ENCODE data around the gene ISYNA1.

Gene ISYNA1

DNA sequence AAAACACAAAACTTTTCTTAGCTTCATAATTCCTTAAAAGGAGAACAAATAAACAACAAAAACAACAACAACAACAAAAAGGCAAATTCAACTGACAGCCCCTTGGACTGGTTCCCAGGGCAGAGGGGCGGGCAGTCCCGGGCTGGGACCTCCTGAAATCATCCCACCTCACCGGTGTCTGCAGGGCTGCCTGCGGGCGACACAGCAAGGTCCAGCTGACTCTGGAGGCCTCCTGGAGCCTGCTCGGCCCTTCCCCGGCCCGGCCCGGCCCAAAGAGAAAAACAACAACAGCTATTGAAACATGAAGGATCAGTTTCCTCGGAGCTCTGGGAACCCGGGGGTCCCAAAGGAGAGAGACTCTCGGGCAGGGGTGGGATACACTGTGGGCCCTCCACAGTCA lies 5.0 kb upstream of the ISYNA1 start:
- no peak for DNase-seq

GRCh38 chr19:18441804-18442788 lies 4.2 kb upstream of the ISYNA1 start:
- DNase-seq = no peak

GRCh38 chr19:18440936-18441803 lies 3.2 kb upstream of the ISYNA1 start:
- no peak for DNase-seq

DNA sequence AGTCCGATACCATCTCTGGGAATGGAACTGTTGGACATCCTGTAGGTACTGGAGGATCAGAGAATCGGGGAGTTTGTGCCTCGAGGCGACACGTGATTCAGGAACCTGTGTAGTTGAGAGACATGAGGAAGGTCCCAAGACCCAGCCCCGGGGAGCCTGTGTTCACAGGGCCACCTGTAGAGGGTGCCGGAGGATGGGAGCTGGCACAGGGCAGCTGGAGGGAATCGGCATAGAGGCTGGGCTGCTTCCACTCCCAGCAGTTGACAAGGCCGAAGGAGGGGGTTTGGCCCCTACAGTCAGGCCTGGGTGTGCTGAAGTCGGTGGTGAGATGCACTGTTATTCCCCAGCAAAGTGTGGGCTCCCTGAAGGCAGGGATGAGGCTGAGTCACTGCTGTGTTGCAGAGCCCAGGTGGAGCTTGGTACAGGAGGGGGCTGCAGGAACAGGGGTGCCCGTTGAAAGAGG lies 2.5 kb upstream of the ISYNA1 start:
- peak; percentile 46 for DNase-seq

DNA sequence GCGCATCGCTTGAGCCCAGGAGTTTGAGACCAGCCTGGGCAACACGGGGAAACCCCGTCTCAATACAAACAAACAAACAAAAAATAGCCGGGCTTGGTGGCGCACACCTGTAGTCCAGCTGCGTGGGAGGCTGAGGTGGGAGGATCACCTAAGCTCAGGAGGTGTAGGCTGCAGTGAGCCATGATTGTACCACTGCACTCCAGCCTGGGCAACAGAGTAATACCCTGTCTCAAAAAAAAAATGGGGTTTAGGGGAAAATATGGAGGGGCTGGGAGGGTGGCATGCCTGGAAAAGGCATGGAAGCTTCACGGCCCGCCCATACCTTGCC lies 1.9 kb upstream of the ISYNA1 start:
- no peak for DNase-seq

- no peak for DNase-seq
Observed at GRCh38 chr19:18439025-18439909, 1.3 kb upstream of the ISYNA1 start.

- no peak for DNase-seq
Observed at GRCh38 chr19:18438331-18439024, 545 bp upstream of the ISYNA1 start.

DNA sequence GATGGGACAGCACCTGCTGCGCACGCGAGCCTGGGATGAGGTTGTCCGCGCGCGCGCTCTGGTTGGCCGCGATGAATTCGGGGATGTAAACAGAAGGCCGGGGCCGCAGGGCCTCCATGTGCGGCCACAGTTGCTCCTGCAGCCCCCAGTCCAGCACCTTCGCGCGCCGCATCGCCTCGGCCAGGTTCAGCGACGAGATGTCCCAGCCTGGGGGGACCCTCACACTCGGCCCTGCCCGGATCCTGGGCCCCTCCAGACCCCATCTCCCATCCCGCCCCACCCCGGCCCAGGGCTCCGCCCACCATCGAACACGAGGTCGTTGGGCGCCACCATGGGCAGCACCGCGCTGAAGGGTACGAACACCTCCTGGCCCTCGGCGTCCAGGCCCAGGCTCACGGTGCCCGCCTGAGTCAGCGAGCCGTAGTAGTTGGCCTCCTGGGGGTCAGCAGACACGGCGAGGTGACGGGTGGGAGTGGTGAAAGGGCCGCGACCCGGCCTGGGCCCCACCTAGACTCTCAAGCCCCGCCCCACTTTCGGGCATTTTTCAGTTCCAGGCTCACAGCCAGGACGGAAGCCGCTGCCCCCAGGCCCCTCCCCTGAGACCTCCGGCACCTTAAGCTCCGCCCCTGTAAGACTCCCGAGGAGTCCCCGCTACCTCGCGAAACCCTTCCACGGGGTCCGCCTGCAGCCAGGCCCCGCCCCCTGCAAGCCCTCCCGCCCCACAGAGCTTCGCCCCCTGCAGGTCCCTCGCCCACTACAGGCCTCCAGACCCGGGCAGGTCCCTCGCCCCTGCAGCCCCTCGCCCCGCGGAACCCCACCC lies 1.1 kb downstream of the ISYNA1 start:
- peak; percentile 81 for DNase-seq

- no peak for DNase-seq
Observed at GRCh38 chr19:18435842-18436670, 1.9 kb downstream of the ISYNA1 start.

GRCh38 chr19:18435178-18435841 lies 2.6 kb downstream of the ISYNA1 start:
- DNase-seq = no peak

GRCh38 chr19:18434411-18435175 lies 3.3 kb downstream of the ISYNA1 start:
- DNase-seq = no peak

DNA sequence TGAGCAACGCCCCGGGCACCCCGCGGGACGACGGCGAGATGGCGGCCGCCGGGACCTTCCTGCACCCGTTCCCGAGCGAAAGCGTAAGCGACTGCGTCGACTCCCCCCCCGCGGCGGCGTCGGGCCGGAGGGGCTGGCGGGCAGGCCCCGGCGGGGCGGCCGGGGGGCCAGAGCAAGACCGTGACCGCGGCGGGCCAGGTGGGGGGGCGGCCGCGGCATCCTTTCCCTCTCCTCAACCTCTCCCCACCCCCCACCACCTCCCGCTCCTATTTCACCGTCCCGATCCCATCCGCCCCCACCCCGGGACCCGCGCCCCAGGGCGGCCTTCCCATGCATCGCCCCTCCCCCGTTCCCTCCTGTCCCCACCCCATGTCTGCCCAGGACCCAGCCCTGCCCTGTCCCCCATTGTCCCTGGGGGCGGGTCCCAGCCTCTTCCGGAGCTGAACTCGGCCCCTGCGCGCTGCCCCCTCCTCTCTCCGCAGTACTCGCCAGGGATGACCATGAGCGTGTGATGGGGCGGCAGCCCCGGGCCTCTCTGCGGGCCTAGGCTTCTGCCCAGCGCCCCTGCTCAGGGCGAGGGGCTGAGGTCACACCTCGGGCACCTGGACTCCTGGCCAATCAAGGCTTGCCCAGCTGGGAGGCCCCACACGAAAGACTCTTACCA lies 4.1 kb downstream of the ISYNA1 start:
- no peak for DNase-seq

DNA sequence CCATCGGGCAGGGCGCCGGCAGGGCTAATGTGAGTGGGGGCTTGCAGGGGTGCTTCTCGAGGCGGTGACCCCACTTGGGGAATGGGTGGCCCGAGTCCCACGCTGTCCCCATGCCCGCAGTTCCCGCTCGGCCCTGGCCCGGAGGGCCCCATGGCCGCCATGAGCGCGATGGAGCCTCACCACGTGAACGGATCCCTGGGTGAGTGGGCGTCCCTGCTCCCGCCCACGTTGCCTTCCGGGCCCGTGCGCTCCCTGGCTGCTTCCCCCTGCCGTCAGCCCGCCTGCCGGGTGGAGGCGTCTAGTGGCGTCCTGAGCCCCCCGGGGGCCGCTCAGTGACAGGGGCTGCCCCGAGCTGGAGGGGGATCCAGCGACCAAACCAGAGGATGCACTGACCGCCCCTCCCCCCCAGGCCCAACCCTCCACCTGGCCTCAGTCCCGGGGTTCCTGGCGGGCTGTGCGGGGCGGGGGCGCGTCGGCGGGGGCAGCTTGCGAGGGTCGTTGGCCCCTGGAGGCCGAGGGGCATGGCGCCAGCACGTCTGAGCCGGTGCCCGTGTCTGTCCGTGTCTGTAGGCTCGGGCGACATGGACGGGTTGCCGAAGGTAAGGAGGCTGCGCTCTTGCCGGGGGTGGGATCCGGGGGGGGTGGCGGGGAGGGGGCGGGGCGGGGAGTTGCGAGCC lies 4.8 kb downstream of the ISYNA1 start:
- DNase-seq = no peak

- DNase-seq = no peak
Observed at GRCh38 chr19:18432275-18433014, 5.5 kb downstream of the ISYNA1 start.

DNA sequence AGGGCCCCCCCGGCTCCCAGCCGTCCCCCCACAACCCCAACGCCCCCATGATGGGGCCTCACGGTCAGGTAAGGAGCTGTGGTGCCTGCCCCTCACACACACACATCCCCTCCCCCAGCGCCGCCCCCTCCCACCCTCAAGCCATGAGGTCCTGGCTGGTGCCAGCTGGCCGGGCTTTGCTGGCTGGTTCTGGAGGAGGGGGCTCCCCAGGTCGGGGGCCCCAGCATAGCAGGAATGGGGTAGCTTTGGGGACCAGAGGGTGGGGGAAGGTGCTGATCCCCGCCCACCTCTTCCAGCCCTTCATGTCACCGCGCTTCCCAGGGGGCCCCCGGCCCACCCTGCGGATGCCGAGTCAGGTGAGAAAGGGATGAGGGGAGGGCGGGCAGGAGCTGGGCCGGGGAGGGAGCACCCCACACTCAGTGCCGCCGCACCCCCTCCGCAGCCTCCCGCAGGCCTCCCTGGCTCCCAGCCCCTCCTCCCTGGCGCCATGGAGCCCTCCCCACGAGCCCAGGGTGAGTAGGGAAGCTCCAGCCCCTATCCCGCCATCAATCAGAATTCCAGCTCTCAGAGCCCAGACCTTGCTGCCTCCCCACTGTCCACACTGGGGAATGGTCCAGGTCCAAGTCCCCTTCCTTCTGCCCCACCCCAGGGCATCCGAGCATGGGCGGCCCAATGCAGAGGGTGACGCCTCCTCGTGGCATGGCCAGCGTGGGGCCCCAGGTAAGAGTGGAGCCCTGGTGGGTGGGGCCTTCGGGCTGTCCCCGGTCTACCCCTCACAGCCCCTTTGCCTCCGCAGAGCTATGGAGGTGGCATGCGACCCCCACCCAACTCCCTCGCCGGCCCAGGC lies 6.4 kb downstream of the ISYNA1 start:
- no peak for DNase-seq

All from activated CD4-positive, alpha-beta T cell treated with anti-CD3 and anti-CD28 coated beads, Interleukin-2, Interleukin-6, amounts not matched to agents 100 ng/mL and 50 ng/mL, durations not matched to agents 16 hours and 8 hours (primary cell).